ENCODE results near the gene ACE2.

ACE2 gene

GRCh38 chrX:15579778-15580747 lies 20.7 kb downstream of the ACE2 start:
- no peak overlapping the region for H3K9ac ChIP-seq (ENCODE audit: low read length)
- no peaks in the 10 kb centered on the region for H3K4me1 ChIP-seq (ENCODE audit: low read length)
- no peaks in the 10 kb centered on the region for H3K9me3 ChIP-seq (ENCODE audit: insufficient read depth, low read length)
- no peaks in the 10 kb centered on the region for H3K36me3 ChIP-seq (replicated peaks; ENCODE audit: low read depth, low read length)
- no peak for TF ChIP-seq EZH2phosphoT487 (IDR thresholded peaks at IDR 0.05; ENCODE audit: low read depth)
- TF ChIP-seq CTCF (IDR thresholded peaks at IDR 0.05; ENCODE audit: low read depth, low read length) = no peak
- no peak overlapping the region for H3K4me3 ChIP-seq (ENCODE audit: low read length)
- H3K4me2 ChIP-seq (ENCODE audit: low read length) = no peak overlapping the region
- H3K79me2 ChIP-seq (ENCODE audit: low read length) = no peaks in the 10 kb centered on the region
- H3K27ac ChIP-seq (ENCODE audit: low read length) = no peak overlapping the region
- H2AFZ ChIP-seq (ENCODE audit: low read depth, low read length) = no peak overlapping the region
- H3K27me3 ChIP-seq (ENCODE audit: low read depth, low read length) = no peaks in the 10 kb centered on the region
- no peaks in the 10 kb centered on the region for H4K20me1 ChIP-seq (ENCODE audit: insufficient read depth, low read length)

- H3K36me3 ChIP-seq (replicated peaks; ENCODE audit: low read depth, low read length) = no peaks in the 10 kb centered on the region
- TF ChIP-seq CTCF (IDR thresholded peaks at IDR 0.05; ENCODE audit: low read depth, low read length) = no peak
- TF ChIP-seq EZH2phosphoT487 (IDR thresholded peaks at IDR 0.05; ENCODE audit: low read depth) = no peak
- no peak overlapping the region for H2AFZ ChIP-seq (ENCODE audit: low read depth, low read length)
- H3K27ac ChIP-seq (ENCODE audit: low read length) = no peak overlapping the region
- H3K4me3 ChIP-seq (ENCODE audit: low read length) = no peak overlapping the region
- H4K20me1 ChIP-seq (ENCODE audit: insufficient read depth, low read length) = no peaks in the 10 kb centered on the region
- no peak overlapping the region for H3K9ac ChIP-seq (ENCODE audit: low read length)
- no peaks in the 10 kb centered on the region for H3K79me2 ChIP-seq (ENCODE audit: low read length)
- no peak overlapping the region for H3K4me2 ChIP-seq (ENCODE audit: low read length)
- H3K27me3 ChIP-seq (ENCODE audit: low read depth, low read length) = no peaks in the 10 kb centered on the region
- no peaks in the 10 kb centered on the region for H3K9me3 ChIP-seq (ENCODE audit: insufficient read depth, low read length)
- no peaks in the 10 kb centered on the region for H3K4me1 ChIP-seq (ENCODE audit: low read length)
These were observed 24.7 kb downstream of the ACE2 start for GRCh38 chrX:15576019-15576418.

GRCh38 chrX:15574017-15574416 lies 26.7 kb downstream of the ACE2 start:
- H3K9ac ChIP-seq (ENCODE audit: low read length) = no peak overlapping the region
- H3K79me2 ChIP-seq (ENCODE audit: low read length) = no peaks in the 10 kb centered on the region
- no peaks in the 10 kb centered on the region for H3K4me1 ChIP-seq (ENCODE audit: low read length)
- no peak overlapping the region for H3K4me2 ChIP-seq (ENCODE audit: low read length)
- H3K9me3 ChIP-seq (ENCODE audit: insufficient read depth, low read length) = no peaks in the 10 kb centered on the region
- H2AFZ ChIP-seq (ENCODE audit: low read depth, low read length) = no peak overlapping the region
- peaks cover 8% of the 10 kb centered on the region; the same call in 1 of the 2 replicates for H3K27me3 ChIP-seq (ENCODE audit: low read depth, low read length)
- no peaks in the 10 kb centered on the region for H4K20me1 ChIP-seq (ENCODE audit: insufficient read depth, low read length)
- no peak overlapping the region for H3K4me3 ChIP-seq (ENCODE audit: low read length)
- TF ChIP-seq CTCF (IDR thresholded peaks at IDR 0.05; ENCODE audit: low read depth, low read length) (no peak), EZH2phosphoT487 (IDR thresholded peaks at IDR 0.05; ENCODE audit: low read depth) (no peak)
- no peaks in the 10 kb centered on the region for H3K36me3 ChIP-seq (replicated peaks; ENCODE audit: low read depth, low read length)
- no peak overlapping the region for H3K27ac ChIP-seq (ENCODE audit: low read length)

GRCh38 chrX:15570145-15570544 lies 30.6 kb downstream of the ACE2 start:
- no peak overlapping the region for H2AFZ ChIP-seq (ENCODE audit: low read depth, low read length)
- no peak overlapping the region for H3K9ac ChIP-seq (ENCODE audit: low read length)
- no peak overlapping the region for H3K27ac ChIP-seq (ENCODE audit: low read length)
- TF ChIP-seq CTCF (IDR thresholded peaks at IDR 0.05; ENCODE audit: low read depth, low read length) (no peak), EZH2phosphoT487 (IDR thresholded peaks at IDR 0.05; ENCODE audit: low read depth) (no peak)
- H3K27me3 ChIP-seq (ENCODE audit: low read depth, low read length) = peaks cover 8% of the 10 kb centered on the region; the same call in 1 of the 2 replicates
- H3K9me3 ChIP-seq (ENCODE audit: insufficient read depth, low read length) = no peaks in the 10 kb centered on the region
- no peaks in the 10 kb centered on the region for H4K20me1 ChIP-seq (ENCODE audit: insufficient read depth, low read length)
- no peak overlapping the region for H3K4me3 ChIP-seq (ENCODE audit: low read length)
- no peak overlapping the region for H3K4me2 ChIP-seq (ENCODE audit: low read length)
- H3K79me2 ChIP-seq (ENCODE audit: low read length) = no peaks in the 10 kb centered on the region
- no peaks in the 10 kb centered on the region for H3K36me3 ChIP-seq (replicated peaks; ENCODE audit: low read depth, low read length)
- no peaks in the 10 kb centered on the region for H3K4me1 ChIP-seq (ENCODE audit: low read length)

Measured in OCI-LY3 (cell line).